ENCODE data around the gene MTHFD1. TPM values are rescaled to one million over a fixed set of nuclear protein-coding genes. Genes with fewer than 3 reads are reported as not detected.
"Not testable (repeated sequence)": the region's sequence is repeated elsewhere in the genome, so short reads cannot be mapped to it uniquely, and the experiment has no call there.

Gene MTHFD1
- total RNA-seq, 4 donors from 2014 or later: 18.4 to 47.0 (median 25.4) TPM

GRCh38 chr14:64363265-64363846, 24.8 kb upstream of the MTHFD1 start:
- no peak for DNase-seq
- no peaks in the 10 kb centered on the region for H3K4me1 ChIP-seq
- H3K4me3 ChIP-seq: no peak overlapping the region
- H3K36me3 ChIP-seq: no peaks in the 10 kb centered on the region
- no peaks in the 10 kb centered on the region for H3K27me3 ChIP-seq
- TF ChIP-seq POLR2A (IDR thresholded peaks at IDR 0.05) (no peak), CTCF (IDR thresholded peaks at IDR 0.05) (no peak)
- H3K27ac ChIP-seq: no peak overlapping the region
- H3K9me3 ChIP-seq: no peaks in the 10 kb centered on the region

GRCh38 chr14:64364907-64365306, 23.2 kb upstream of the MTHFD1 start:
- H3K27me3 ChIP-seq: no peaks in the 10 kb centered on the region
- no peak for DNase-seq
- H3K36me3 ChIP-seq: no peaks in the 10 kb centered on the region
- H3K4me1 ChIP-seq: no peaks in the 10 kb centered on the region
- no peak overlapping the region for H3K27ac ChIP-seq
- TF ChIP-seq POLR2A (IDR thresholded peaks at IDR 0.05): no peak
- no peak for TF ChIP-seq CTCF (IDR thresholded peaks at IDR 0.05)
- H3K9me3 ChIP-seq: no peaks in the 10 kb centered on the region
- no peak overlapping the region for H3K4me3 ChIP-seq

GRCh38 chr14:64365358-64365889, 22.7 kb upstream of the MTHFD1 start:
- not testable (repeated sequence) for H3K4me1 ChIP-seq

GRCh38 chr14:64369201-64369600, 19.0 kb upstream of the MTHFD1 start:
- Histone ChIP-seq H3K27ac (no peak overlapping the region), H3K27me3 (no peaks in the 10 kb centered on the region), H3K36me3 (no peaks in the 10 kb centered on the region), H3K9me3 (no peaks in the 10 kb centered on the region), H3K4me3 (no peak overlapping the region), H3K4me1 (no peaks in the 10 kb centered on the region)
- no peak for TF ChIP-seq POLR2A (IDR thresholded peaks at IDR 0.05)
- no peak for TF ChIP-seq CTCF (IDR thresholded peaks at IDR 0.05)
- no peak for DNase-seq

More at GRCh38 chr14:64365358-64365889, 22.7 kb upstream of the MTHFD1 start:
- H3K27ac ChIP-seq, H3K27me3 ChIP-seq, DNase-seq, H3K9me3 ChIP-seq, H3K4me3 ChIP-seq, H3K36me3 ChIP-seq: not testable (repeated sequence)

- peak overlapping the region; percentile 77 to 90 (median 82) for H3K27ac ChIP-seq
- H3K36me3 ChIP-seq: no peaks in the 10 kb centered on the region
- TF ChIP-seq POLR2A (IDR thresholded peaks at IDR 0.05): no peak
- no peak for TF ChIP-seq CTCF (IDR thresholded peaks at IDR 0.05)
- DNase-seq: no peak
- peaks cover 0 to 16% (median 2%) of the 10 kb centered on the region in 4 donors for H3K4me1 ChIP-seq
- H3K9me3 ChIP-seq: no peaks in the 10 kb centered on the region
- H3K27me3 ChIP-seq: no peaks in the 10 kb centered on the region
- peak overlapping the region; percentile 73 to 92 (median 75) for H3K4me3 ChIP-seq
Observed at GRCh38 chr14:64387232-64387781, 846 bp upstream of the MTHFD1 start.

GRCh38 chr14:64388533-64389285, 556 bp downstream of the MTHFD1 start:
- Histone ChIP-seq H3K27ac (peak overlapping the region; percentile 77 to 90 (median 82)), H3K9me3 (no peaks in the 10 kb centered on the region), H3K4me3 (peak overlapping the region; percentile 73 to 92 (median 75)), H3K4me1 (peaks cover 0 to 16% (median 2%) of the 10 kb centered on the region in 4 donors), H3K27me3 (no peaks in the 10 kb centered on the region), H3K36me3 (no peaks in the 10 kb centered on the region)
- TF ChIP-seq CTCF (IDR thresholded peaks at IDR 0.05): no peak
- peak in 2 of 3 donors; percentile 36 to 64 for DNase-seq
